Cardiac muscle cell (in vitro differentiated cells and primary cell): ENCODE data around the gene SH3PXD2A. TPM values are rescaled to one million over a fixed set of nuclear protein-coding genes. Genes with fewer than 3 reads are reported as not detected.

Experiments used
- DNase-seq, 2 donors: peaks; one replicate each; pipeline versions ENCODE4 v3.0.0 to v3.0.0-alpha.2; 2010 to 2017; ENCODE audit warnings: low read depth in 1 of 2, low spot score in 1 of 2
- H3K27ac ChIP-seq: fragments of 200-600 bp; sonication (generic); 2 replicates; pipeline ENCODE4 v1.5.1; 2016
- H3K27me3 ChIP-seq: fragments of 200-600 bp; sonication (generic); 2 replicates; pipeline ENCODE4 v1.6.0; 2016; ENCODE audit warnings: control low read depth
- H3K36me3 ChIP-seq: fragments of 200-600 bp; sonication (generic); 2 replicates; pipeline ENCODE4 v1.5.1; 2016; ENCODE audit warnings: control low read depth
- H3K4me1 ChIP-seq: fragments of 200-600 bp; sonication (generic); 2 replicates; pipeline ENCODE4 v1.8.1; 2017; ENCODE audit warnings: low read depth, mild to moderate bottlenecking, mixed run types
- H3K4me3 ChIP-seq: fragments of 200-600 bp; sonication (generic); 2 replicates; pipeline ENCODE4 v1.5.1; 2016; ENCODE audit warnings: mild to moderate bottlenecking
- H3K9me3 ChIP-seq: fragments of 200-600 bp; sonication (generic); 2 replicates; pipeline ENCODE4 v1.5.1; 2017; ENCODE audit warnings: low read depth, mild to moderate bottlenecking, control low read depth
- polyA plus RNA-seq: library from polyadenylated mRNA; unstranded; fragments of >200 nt; fragmentation: Nextera tagmentation; extraction: Ambion mirVana; gene quantifications from 2 replicates; pipeline ENCODE4 v1.2.1, GENCODE V29; 2016
- total RNA-seq: library from RNA; depleted of rRNA; stranded (reverse); fragments of >200 nt; gene quantifications from 2 replicates; pipeline ENCODE4 v1.2.3, GENCODE V29; 2016
- TF ChIP-seq, protein P1 (sequence below): IDR thresholded peaks from 2 replicates; pipeline ENCODE4 v1.5.1; 2012; ENCODE audit warnings: low read depth, mild to moderate bottlenecking, low read length

The SH3PXD2A gene
- total and polyA plus RNA-seq, 2 experiments from 2014 or later: 32.2 to 75.9 TPM

DNA sequence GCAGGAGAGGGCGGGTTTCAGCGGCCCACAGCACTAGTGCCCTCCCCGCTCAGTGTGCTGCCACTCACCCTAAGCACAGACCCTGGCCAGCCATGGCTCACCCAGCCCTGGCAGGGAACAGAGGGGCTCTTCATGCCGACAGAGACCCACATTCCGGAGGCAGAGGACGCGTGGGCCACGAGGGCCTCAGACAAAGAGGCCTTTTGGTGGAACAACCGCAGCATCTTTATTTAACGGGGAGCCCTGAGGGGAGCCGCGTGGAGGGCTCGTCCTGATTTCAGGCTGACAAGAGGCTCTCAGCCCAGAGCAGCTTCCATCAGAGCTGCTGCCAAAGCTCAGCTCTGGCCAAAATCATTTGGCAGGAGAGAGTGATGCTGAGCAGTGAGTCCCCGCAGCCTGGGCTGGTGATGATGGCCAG is 127.8 kb downstream of the SH3PXD2A start:
- no peak for DNase-seq
- Histone ChIP-seq H3K27me3 (no peaks in the 10 kb centered on the region), H3K4me1 (peaks cover 12% of the 10 kb centered on the region), H3K9me3 (no peaks in the 10 kb centered on the region), H3K36me3 (peaks cover 10% of the 10 kb centered on the region), H3K27ac (peak overlapping the region; percentile 72), H3K4me3 (no peak overlapping the region)
- TF ChIP-seq, protein P1, sequence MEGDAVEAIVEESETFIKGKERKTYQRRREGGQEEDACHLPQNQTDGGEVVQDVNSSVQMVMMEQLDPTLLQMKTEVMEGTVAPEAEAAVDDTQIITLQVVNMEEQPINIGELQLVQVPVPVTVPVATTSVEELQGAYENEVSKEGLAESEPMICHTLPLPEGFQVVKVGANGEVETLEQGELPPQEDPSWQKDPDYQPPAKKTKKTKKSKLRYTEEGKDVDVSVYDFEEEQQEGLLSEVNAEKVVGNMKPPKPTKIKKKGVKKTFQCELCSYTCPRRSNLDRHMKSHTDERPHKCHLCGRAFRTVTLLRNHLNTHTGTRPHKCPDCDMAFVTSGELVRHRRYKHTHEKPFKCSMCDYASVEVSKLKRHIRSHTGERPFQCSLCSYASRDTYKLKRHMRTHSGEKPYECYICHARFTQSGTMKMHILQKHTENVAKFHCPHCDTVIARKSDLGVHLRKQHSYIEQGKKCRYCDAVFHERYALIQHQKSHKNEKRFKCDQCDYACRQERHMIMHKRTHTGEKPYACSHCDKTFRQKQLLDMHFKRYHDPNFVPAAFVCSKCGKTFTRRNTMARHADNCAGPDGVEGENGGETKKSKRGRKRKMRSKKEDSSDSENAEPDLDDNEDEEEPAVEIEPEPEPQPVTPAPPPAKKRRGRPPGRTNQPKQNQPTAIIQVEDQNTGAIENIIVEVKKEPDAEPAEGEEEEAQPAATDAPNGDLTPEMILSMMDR: no peak

DNA sequence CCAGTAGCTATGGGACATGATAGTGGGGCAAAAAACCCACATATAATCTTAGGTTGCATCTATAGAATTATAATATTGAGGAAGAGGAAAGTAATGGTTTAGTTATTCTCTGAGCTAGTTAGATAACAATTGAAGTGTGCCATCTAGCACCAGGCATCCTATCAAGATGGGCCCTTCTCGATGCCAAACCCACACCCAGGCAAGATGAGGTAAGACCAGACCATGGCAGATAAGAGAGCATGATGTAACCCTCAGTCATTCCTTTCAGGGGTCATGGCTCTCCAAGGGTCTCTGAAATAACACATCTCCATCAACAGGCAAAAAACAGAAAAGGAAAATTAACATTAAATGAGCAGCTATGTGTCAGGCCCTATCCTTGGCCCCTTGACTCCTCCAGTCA is 128.7 kb downstream of the SH3PXD2A start:
- TF ChIP-seq, protein P1: no peak
- no peak for DNase-seq
- no peak overlapping the region for H3K27ac ChIP-seq
- no peaks in the 10 kb centered on the region for H3K27me3 ChIP-seq
- no peak overlapping the region for H3K4me3 ChIP-seq
- H3K4me1 ChIP-seq: peaks cover 15% of the 10 kb centered on the region
- H3K36me3 ChIP-seq: peaks cover 10% of the 10 kb centered on the region
- no peaks in the 10 kb centered on the region for H3K9me3 ChIP-seq

DNA sequence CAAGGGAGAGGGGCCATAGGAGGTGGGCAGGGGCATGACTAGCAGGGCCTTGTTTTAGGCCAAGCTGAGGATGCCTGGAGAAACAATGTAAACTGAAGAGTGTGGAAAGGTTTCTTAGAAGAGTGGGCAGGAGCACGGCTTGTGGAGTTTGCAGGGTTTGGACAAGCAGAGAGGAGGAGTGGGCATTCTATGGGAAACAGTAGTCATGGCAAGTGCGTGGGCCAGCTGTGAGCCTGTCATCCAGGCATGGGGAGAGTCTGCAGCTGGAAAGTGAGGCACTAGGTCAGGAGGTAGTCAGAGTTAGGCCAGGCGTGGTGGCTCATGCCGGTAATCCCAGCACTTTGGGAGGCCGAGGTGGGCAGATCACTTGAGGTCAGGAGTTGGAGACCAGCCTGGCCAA is 130.1 kb downstream of the SH3PXD2A start:
- Histone ChIP-seq H3K4me3 (no peak overlapping the region), H3K4me1 (peaks cover 24% of the 10 kb centered on the region), H3K27ac (no peak overlapping the region), H3K36me3 (peaks cover 10% of the 10 kb centered on the region), H3K27me3 (no peaks in the 10 kb centered on the region), H3K9me3 (no peaks in the 10 kb centered on the region)
- TF ChIP-seq, protein P1: no peak
- DNase-seq: no peak

DNA sequence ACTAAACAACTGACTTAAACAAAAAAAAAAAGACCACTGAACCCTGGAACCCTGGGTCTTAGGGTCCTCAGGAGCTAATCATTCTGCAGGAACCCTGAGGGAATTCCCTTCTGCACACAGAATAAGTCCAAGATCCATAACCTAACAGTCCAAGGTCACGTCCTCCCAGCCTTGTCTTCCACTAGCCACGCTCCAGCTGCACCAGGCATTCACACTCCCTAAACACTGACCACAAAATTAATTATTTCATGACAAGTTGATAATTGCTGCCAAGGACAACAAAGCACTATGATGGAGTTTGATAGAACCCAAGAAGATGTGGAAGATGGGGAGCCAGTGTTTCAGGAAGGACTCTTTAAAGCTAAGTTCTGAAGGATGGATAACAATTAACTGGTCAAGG is 130.6 kb downstream of the SH3PXD2A start:
- Histone ChIP-seq H3K4me1 (peaks cover 24% of the 10 kb centered on the region), H3K4me3 (no peak overlapping the region), H3K9me3 (no peaks in the 10 kb centered on the region), H3K36me3 (peaks cover 10% of the 10 kb centered on the region), H3K27me3 (no peaks in the 10 kb centered on the region), H3K27ac (no peak overlapping the region)
- DNase-seq: no peak
- TF ChIP-seq, protein P1: no peak

DNA sequence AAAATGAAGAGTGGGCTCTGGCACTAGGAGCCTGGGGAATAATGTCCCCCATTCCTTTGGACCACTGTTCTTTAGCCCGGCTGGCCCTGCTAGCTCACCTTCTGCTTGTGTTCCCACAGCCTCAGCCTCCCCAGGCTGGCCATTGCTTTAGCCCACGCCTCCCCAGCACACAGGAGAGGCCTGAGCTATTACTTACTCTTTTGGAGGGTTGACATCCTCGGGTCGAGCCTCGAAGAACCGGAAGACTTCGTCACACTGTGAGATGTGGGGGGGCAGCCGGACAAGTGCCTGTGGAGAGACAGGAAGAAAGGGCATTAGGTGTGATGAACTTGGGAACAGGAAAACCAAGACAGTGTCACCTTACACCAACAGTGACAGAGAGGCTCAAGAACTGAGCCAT is 131.3 kb downstream of the SH3PXD2A start:
- H3K9me3 ChIP-seq: no peaks in the 10 kb centered on the region
- no peak overlapping the region for H3K4me3 ChIP-seq
- no peaks in the 10 kb centered on the region for H3K27me3 ChIP-seq
- no peak for DNase-seq
- H3K4me1 ChIP-seq: peaks cover 24% of the 10 kb centered on the region
- peaks cover 12% of the 10 kb centered on the region for H3K36me3 ChIP-seq
- no peak overlapping the region for H3K27ac ChIP-seq
- TF ChIP-seq, protein P1: no peak

DNA sequence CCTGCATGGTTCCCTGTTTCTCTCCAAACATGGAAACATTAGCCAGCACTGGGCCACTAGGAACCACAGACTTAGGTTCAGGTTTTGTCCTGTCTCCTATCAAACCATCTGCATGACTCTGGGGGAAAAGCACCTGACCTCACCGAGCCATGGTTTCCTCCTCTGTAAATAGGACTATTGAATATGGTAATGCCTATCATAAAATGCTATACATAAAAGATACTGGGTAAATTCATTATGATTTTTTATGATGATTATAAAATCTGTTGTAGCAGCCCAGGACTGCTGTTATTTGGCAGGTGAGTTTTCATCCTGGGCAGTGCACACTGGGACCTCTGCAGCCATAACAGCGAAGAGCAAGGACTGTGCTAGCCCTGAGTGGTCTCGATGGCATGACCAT is 131.8 kb downstream of the SH3PXD2A start:
- no peak for DNase-seq
- TF ChIP-seq, protein P1: no peak
- Histone ChIP-seq H3K4me1 (peaks cover 24% of the 10 kb centered on the region), H3K36me3 (peaks cover 15% of the 10 kb centered on the region), H3K4me3 (no peak overlapping the region), H3K27me3 (no peaks in the 10 kb centered on the region), H3K27ac (peak overlapping the region; percentile 26), H3K9me3 (no peaks in the 10 kb centered on the region)
